Karpas-422 (cell line): Measurements from ENCODE around the gene COL15A1. TPM values are rescaled to one million over a fixed set of nuclear protein-coding genes. Genes with fewer than 3 reads are reported as not detected.
A peak's percentile ranks its signal among the peaks of the same experiment; 100 is the strongest.
"Not testable (repeated sequence)": the region's sequence is repeated elsewhere in the genome, so short reads cannot be mapped to it uniquely, and the experiment has no call there.

Experiments
- DNase-seq: peaks from one replicate; pipeline ENCODE4 v3.0.0-alpha.2; 2015
- H2AFZ ChIP-seq: fragments of 200-600 bp; sonication (generic); 2 replicates; pipeline ENCODE4 v1.6.1; 2014; ENCODE audit warnings: antibody characterized with exemption, low read length, mixed read lengths
- H3K27ac ChIP-seq: fragments of 200-600 bp; sonication (generic); 2 replicates; pipeline ENCODE4 v1.5.1; 2014; ENCODE audit warnings: mild to moderate bottlenecking, low read length, moderate library complexity
- H3K27me3 ChIP-seq: fragments of 200-600 bp; sonication (generic); 2 replicates; pipeline ENCODE4 v1.6.1; 2014; ENCODE audit warnings: low read length, mixed read lengths
- H3K36me3 ChIP-seq: fragments of 200-600 bp; sonication (generic); 2 replicates; pipeline ENCODE4 v1.6.1; 2014; ENCODE audit warnings: low read length, mixed read lengths; ENCODE audit not compliant: insufficient read depth
- H3K4me1 ChIP-seq: fragments of 200-600 bp; sonication (generic); 2 replicates; pipeline ENCODE4 v1.6.1; 2014; ENCODE audit warnings: mild to moderate bottlenecking, low read length, mixed read lengths
- H3K4me2 ChIP-seq: fragments of 200-600 bp; sonication (generic); 2 replicates; pipeline ENCODE4 v1.6.1; 2014; ENCODE audit warnings: low read length, low read depth, mild to moderate bottlenecking; ENCODE audit not compliant: poor library complexity, severe bottlenecking
- H3K4me3 ChIP-seq: fragments of 200-600 bp; sonication (generic); 2 replicates; pipeline ENCODE4 v1.5.1; 2014; ENCODE audit warnings: mild to moderate bottlenecking, antibody characterized with exemption, low read length, mixed read lengths
- H3K79me2 ChIP-seq: fragments of 200-600 bp; sonication (generic); 2 replicates; pipeline ENCODE4 v1.6.1; 2014; ENCODE audit warnings: mild to moderate bottlenecking, low read length, mixed read lengths
- H3K9ac ChIP-seq: fragments of 200-600 bp; sonication (generic); 2 replicates; pipeline ENCODE4 v1.6.0; 2014; ENCODE audit warnings: low read length
- H3K9me2 ChIP-seq: fragments of 200-600 bp; sonication (generic), shearing (Covaris generic); replicated peaks from 2 replicates; pipeline ENCODE4 v1.6.0; 2014; ENCODE audit warnings: mild to moderate bottlenecking, low read length, moderate library complexity; ENCODE audit not compliant: insufficient read depth
- H3K9me3 ChIP-seq: fragments of 300-700, 200-600 bp; sonication (generic); 2 replicates; pipeline ENCODE4 v1.6.1; 2014; ENCODE audit warnings: low read length, mixed read lengths
- H4K20me1 ChIP-seq: fragments of 200-600 bp; sonication (generic); 2 replicates; pipeline ENCODE4 v1.6.1; 2014; ENCODE audit warnings: mild to moderate bottlenecking, antibody characterized with exemption, low read length, low read depth; ENCODE audit not compliant: insufficient read depth
- total RNA-seq: library from RNA; depleted of rRNA; stranded (reverse); fragments of >200 nt; shearing (Covaris generic); gene quantifications from 2 replicates; pipeline ENCODE4 v1.2.3, GENCODE V29; 2014; ENCODE audit warnings: low replicate concordance

The COL15A1 gene
- total RNA-seq, 1 experiment from 2014 or later = 0.93 TPM

- no peak overlapping the region for H3K27ac ChIP-seq
- DNase-seq = no peak
- no peaks in the 10 kb centered on the region for H4K20me1 ChIP-seq
- H3K79me2 ChIP-seq = no peaks in the 10 kb centered on the region
- no peak overlapping the region for H2AFZ ChIP-seq
- no peak overlapping the region for H3K4me3 ChIP-seq
- H3K27me3 ChIP-seq = no peaks in the 10 kb centered on the region
- no peaks in the 10 kb centered on the region for H3K36me3 ChIP-seq
- H3K4me2 ChIP-seq = peak overlapping the region; percentile 13
- peaks cover 11% of the 10 kb centered on the region for H3K4me1 ChIP-seq
- no peaks in the 10 kb centered on the region for H3K9me3 ChIP-seq
- no peak overlapping the region for H3K9ac ChIP-seq
- H3K9me2 ChIP-seq = no peaks in the 10 kb centered on the region
Observed at GRCh38 chr9:98909935-98910334, 33.8 kb upstream of the COL15A1 start.

- DNase-seq = no peak
- H3K4me1 ChIP-seq = peaks cover 11% of the 10 kb centered on the region
- no peak overlapping the region for H3K9ac ChIP-seq
- no peak overlapping the region for H2AFZ ChIP-seq
- H3K4me2 ChIP-seq = no peak overlapping the region
- no peaks in the 10 kb centered on the region for H3K9me2 ChIP-seq
- no peaks in the 10 kb centered on the region for H3K27me3 ChIP-seq
- H3K36me3 ChIP-seq = no peaks in the 10 kb centered on the region
- no peak overlapping the region for H3K27ac ChIP-seq
- H3K4me3 ChIP-seq = no peak overlapping the region
- no peaks in the 10 kb centered on the region for H3K79me2 ChIP-seq
- H3K9me3 ChIP-seq = no peaks in the 10 kb centered on the region
- H4K20me1 ChIP-seq = no peaks in the 10 kb centered on the region
Observed at GRCh38 chr9:98911042-98911441, 32.7 kb upstream of the COL15A1 start.

- peaks cover 11% of the 10 kb centered on the region for H3K4me1 ChIP-seq
- not testable (repeated sequence) for H3K79me2 ChIP-seq, H3K27ac ChIP-seq, H3K36me3 ChIP-seq, DNase-seq, H3K4me3 ChIP-seq, H3K9me3 ChIP-seq, H2AFZ ChIP-seq, H4K20me1 ChIP-seq, H3K9ac ChIP-seq, H3K27me3 ChIP-seq, H3K9me2 ChIP-seq, H3K4me2 ChIP-seq
Observed at GRCh38 chr9:98911738-98912137, 32.0 kb upstream of the COL15A1 start.

GRCh38 chr9:98912450-98912849, 31.3 kb upstream of the COL15A1 start:
- Histone ChIP-seq H3K9me2 (no peaks in the 10 kb centered on the region), H3K36me3 (no peaks in the 10 kb centered on the region), H3K9me3 (no peaks in the 10 kb centered on the region), H3K4me1 (peaks cover 11% of the 10 kb centered on the region), H3K9ac (no peak overlapping the region), H3K27ac (no peak overlapping the region), H3K27me3 (no peaks in the 10 kb centered on the region), H2AFZ (no peak overlapping the region), H3K4me3 (no peak overlapping the region), H4K20me1 (no peaks in the 10 kb centered on the region), H3K79me2 (no peaks in the 10 kb centered on the region), H3K4me2 (no peak overlapping the region)
- no peak for DNase-seq

- Histone ChIP-seq H3K4me3 (no peak overlapping the region), H3K4me2 (no peak overlapping the region), H3K9ac (no peak overlapping the region), H3K27me3 (no peaks in the 10 kb centered on the region), H3K27ac (no peak overlapping the region), H4K20me1 (no peaks in the 10 kb centered on the region), H3K9me3 (no peaks in the 10 kb centered on the region), H2AFZ (no peak overlapping the region), H3K79me2 (no peaks in the 10 kb centered on the region), H3K4me1 (peaks cover 11% of the 10 kb centered on the region), H3K9me2 (no peaks in the 10 kb centered on the region), H3K36me3 (no peaks in the 10 kb centered on the region)
- DNase-seq = no peak
Observed at GRCh38 chr9:98913044-98913443, 30.7 kb upstream of the COL15A1 start.

- Histone ChIP-seq H3K4me3 (no peak overlapping the region), H3K27ac (no peak overlapping the region), H3K36me3 (no peaks in the 10 kb centered on the region), H3K9me2 (no peaks in the 10 kb centered on the region), H3K9ac (no peak overlapping the region), H2AFZ (no peak overlapping the region), H3K9me3 (no peaks in the 10 kb centered on the region), H3K27me3 (no peaks in the 10 kb centered on the region), H3K4me1 (peaks cover 11% of the 10 kb centered on the region), H3K79me2 (no peaks in the 10 kb centered on the region), H4K20me1 (no peaks in the 10 kb centered on the region), H3K4me2 (no peak overlapping the region)
- no peak for DNase-seq
Observed at GRCh38 chr9:98913705-98914104, 30.0 kb upstream of the COL15A1 start.

GRCh38 chr9:98915599-98915998, 28.1 kb upstream of the COL15A1 start:
- Histone ChIP-seq H3K27ac (no peak overlapping the region), H3K9ac (no peak overlapping the region), H3K4me2 (no peak overlapping the region), H3K4me1 (peaks cover 2% of the 10 kb centered on the region), H3K9me3 (no peaks in the 10 kb centered on the region), H3K27me3 (no peaks in the 10 kb centered on the region), H4K20me1 (no peaks in the 10 kb centered on the region), H3K79me2 (no peaks in the 10 kb centered on the region), H3K36me3 (no peaks in the 10 kb centered on the region), H2AFZ (no peak overlapping the region), H3K9me2 (no peaks in the 10 kb centered on the region), H3K4me3 (no peak overlapping the region)
- no peak for DNase-seq

- no peaks in the 10 kb centered on the region for H3K27me3 ChIP-seq
- H3K27ac ChIP-seq = no peak overlapping the region
- no peak overlapping the region for H3K4me2 ChIP-seq
- no peak overlapping the region for H2AFZ ChIP-seq
- no peaks in the 10 kb centered on the region for H3K9me3 ChIP-seq
- no peak overlapping the region for H3K9ac ChIP-seq
- no peak for DNase-seq
- H3K4me3 ChIP-seq = no peak overlapping the region
- no peaks in the 10 kb centered on the region for H3K36me3 ChIP-seq
- no peaks in the 10 kb centered on the region for H4K20me1 ChIP-seq
- no peaks in the 10 kb centered on the region for H3K9me2 ChIP-seq
- H3K79me2 ChIP-seq = no peaks in the 10 kb centered on the region
- no peaks in the 10 kb centered on the region for H3K4me1 ChIP-seq
Observed at GRCh38 chr9:98916660-98917059, 27.0 kb upstream of the COL15A1 start.
